ENCODE results near the gene DUSP8. TPM values are rescaled to one million over a fixed set of nuclear protein-coding genes. Genes with fewer than 3 reads are reported as not detected.

DUSP8 gene
- total RNA-seq, 1 experiment from 2014 or later, result 7.7 TPM

DNA sequence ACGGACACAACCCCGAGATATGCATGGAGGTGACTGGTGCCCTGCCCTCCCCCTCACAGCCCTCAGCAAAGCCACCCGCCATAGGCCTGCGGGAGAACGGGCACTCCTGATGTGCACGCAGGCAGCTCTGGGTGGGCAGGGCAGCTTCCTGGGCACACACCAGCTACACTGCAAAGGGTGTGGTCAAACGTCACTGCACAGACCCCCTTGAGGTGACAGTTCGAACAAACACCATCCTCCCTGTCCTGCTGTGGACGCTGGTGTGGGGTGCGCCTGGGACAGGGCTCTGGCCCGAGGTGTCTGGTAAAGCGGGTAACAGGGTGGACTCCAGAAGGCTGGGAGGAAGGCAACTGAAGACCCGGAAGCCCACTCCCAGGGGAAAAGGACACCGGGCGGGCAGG lies 63.6 kb downstream of the DUSP8 start:
- CTCF ChIA-PET, result no interaction called here
- H3K9me3 ChIP-seq, result no peaks in the 10 kb centered on the region
- POLR2A ChIA-PET, result no interaction called here
- H3K4me3 Mint-ChIP-seq (ENCODE audit: unreplicated experiment), result no peak overlapping the region
- BruUV-seq (replicated peaks), result no TSS peak
- intact Hi-C loops (cut with micrococcal nuclease; ENCODE audit: unreplicated experiment), result no loop called here
- no peak for DNase-seq
- TF ChIP-seq, protein P1, sequence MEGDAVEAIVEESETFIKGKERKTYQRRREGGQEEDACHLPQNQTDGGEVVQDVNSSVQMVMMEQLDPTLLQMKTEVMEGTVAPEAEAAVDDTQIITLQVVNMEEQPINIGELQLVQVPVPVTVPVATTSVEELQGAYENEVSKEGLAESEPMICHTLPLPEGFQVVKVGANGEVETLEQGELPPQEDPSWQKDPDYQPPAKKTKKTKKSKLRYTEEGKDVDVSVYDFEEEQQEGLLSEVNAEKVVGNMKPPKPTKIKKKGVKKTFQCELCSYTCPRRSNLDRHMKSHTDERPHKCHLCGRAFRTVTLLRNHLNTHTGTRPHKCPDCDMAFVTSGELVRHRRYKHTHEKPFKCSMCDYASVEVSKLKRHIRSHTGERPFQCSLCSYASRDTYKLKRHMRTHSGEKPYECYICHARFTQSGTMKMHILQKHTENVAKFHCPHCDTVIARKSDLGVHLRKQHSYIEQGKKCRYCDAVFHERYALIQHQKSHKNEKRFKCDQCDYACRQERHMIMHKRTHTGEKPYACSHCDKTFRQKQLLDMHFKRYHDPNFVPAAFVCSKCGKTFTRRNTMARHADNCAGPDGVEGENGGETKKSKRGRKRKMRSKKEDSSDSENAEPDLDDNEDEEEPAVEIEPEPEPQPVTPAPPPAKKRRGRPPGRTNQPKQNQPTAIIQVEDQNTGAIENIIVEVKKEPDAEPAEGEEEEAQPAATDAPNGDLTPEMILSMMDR (IDR thresholded peaks at IDR 0.05; ENCODE audit: insufficient read depth in 1 of 2, low read depth in 1 of 2, low read length in 1 of 2, severe bottlenecking in 1 of 2, unreplicated experiment in 1 of 2), result no peak
- peaks cover 11% of the 10 kb centered on the region for H3K4me1 Mint-ChIP-seq (ENCODE audit: low read depth, unreplicated experiment)
- no peaks in the 10 kb centered on the region for H3K27me3 ChIP-seq (replicated peaks; ENCODE audit: control insufficient read depth, insufficient read depth, low read length)
- H3K36me3 Mint-ChIP-seq (ENCODE audit: insufficient read depth, unreplicated experiment), result no peaks in the 10 kb centered on the region
- no peaks in the 10 kb centered on the region for H3K27me3 Mint-ChIP-seq (ENCODE audit: insufficient read depth, unreplicated experiment)
- H3K9me3 Mint-ChIP-seq (ENCODE audit: unreplicated experiment), result no peaks in the 10 kb centered on the region
- H3K36me3 ChIP-seq (ENCODE audit: control insufficient read depth, insufficient read depth, low read length), result no peaks in the 10 kb centered on the region
- no peaks in the 10 kb centered on the region for H3K4me1 ChIP-seq
- no peak overlapping the region for H3K27ac Mint-ChIP-seq (ENCODE audit: unreplicated experiment)
- H3K4me3 ChIP-seq (ENCODE audit: low read depth, low read length), result no peak overlapping the region

DNA sequence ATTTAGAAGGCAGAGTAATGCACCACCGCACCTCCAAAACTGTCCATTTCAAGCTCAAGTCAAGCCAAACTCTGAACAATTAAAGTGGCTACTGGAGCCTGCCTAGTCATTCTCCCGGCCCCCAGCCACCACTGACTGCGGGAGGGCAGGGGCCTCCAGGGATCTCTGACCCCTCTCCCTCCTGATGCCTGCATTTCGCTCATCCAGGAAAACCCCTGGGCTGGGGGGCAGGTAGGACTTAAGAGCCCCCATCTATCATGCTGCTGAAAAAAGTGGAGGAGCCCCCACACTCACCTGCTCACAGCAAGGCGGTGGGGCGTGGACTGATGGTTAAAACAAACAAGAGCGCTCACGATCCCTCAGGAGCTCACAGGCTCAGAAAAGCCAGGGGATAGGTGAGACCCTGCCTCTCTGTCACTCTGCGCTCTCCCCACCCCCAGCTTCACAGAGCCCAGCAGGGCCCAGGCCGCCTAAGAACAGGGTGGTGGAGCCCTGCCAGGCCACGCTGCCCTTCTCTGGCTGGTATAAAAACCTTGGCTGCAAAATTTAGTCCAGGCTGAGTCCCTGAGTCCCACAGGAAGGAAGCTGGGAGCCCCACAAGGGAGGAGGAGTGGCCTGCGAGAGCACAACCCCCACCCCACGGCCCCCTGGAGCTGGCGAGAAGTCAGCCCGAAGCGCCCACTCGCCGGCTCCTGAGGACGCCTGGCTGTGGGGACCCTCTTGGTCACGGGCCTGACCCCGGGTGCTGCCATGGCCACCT lies 64.5 kb downstream of the DUSP8 start:
- no peak overlapping the region for H3K4me3 ChIP-seq (ENCODE audit: low read depth, low read length)
- H3K27me3 ChIP-seq (replicated peaks; ENCODE audit: control insufficient read depth, insufficient read depth, low read length), result no peaks in the 10 kb centered on the region
- CTCF ChIA-PET, result no interaction called here
- H3K27ac Mint-ChIP-seq (ENCODE audit: unreplicated experiment), result no peak overlapping the region
- DNase-seq, result no peak
- no peaks in the 10 kb centered on the region for H3K36me3 ChIP-seq (ENCODE audit: control insufficient read depth, insufficient read depth, low read length)
- H3K9me3 Mint-ChIP-seq (ENCODE audit: unreplicated experiment), result no peaks in the 10 kb centered on the region
- intact Hi-C loops (cut with micrococcal nuclease; ENCODE audit: unreplicated experiment), result no loop called here
- BruUV-seq (replicated peaks), result no TSS peak
- H3K4me1 Mint-ChIP-seq (ENCODE audit: low read depth, unreplicated experiment), result peaks cover 6% of the 10 kb centered on the region
- no peaks in the 10 kb centered on the region for H3K36me3 Mint-ChIP-seq (ENCODE audit: insufficient read depth, unreplicated experiment)
- TF ChIP-seq, protein P1 (IDR thresholded peaks at IDR 0.05; ENCODE audit: insufficient read depth in 1 of 2, low read depth in 1 of 2, low read length in 1 of 2, severe bottlenecking in 1 of 2, unreplicated experiment in 1 of 2), result no peak
- no peak overlapping the region for H3K4me3 Mint-ChIP-seq (ENCODE audit: unreplicated experiment)
- POLR2A ChIA-PET, result no interaction called here
- no peaks in the 10 kb centered on the region for H3K4me1 ChIP-seq
- no peaks in the 10 kb centered on the region for H3K9me3 ChIP-seq
- H3K27me3 Mint-ChIP-seq (ENCODE audit: insufficient read depth, unreplicated experiment), result no peaks in the 10 kb centered on the region

DNA sequence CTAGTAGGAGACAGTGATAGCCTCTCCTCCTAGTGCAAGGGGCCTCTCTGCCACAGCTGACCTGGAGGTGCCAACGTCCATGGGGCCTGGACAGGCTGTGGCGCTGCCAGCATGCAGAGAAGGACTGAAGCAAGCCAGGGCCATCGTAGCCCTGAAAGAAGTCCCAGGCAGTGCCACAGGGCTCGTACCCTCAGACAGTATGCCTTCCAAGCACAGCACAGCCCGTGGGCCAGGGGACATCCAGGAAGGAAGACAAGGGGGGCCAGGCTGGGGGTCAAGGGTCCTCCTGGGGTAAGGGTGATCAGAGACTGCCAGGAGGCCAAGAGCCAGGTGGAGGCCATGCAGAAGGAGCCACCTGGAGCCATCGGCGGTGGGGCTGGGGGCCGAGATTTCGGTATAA lies 65.1 kb downstream of the DUSP8 start:
- ChIA-PET POLR2A (no interaction called here), CTCF (no interaction called here)
- Mint-ChIP-seq H3K4me1 (ENCODE audit: low read depth, unreplicated experiment) (peaks cover under 1% of the 10 kb centered on the region), H3K27me3 (ENCODE audit: insufficient read depth, unreplicated experiment) (no peaks in the 10 kb centered on the region), H3K9me3 (ENCODE audit: unreplicated experiment) (no peaks in the 10 kb centered on the region), H3K4me3 (ENCODE audit: unreplicated experiment) (no peak overlapping the region), H3K27ac (ENCODE audit: unreplicated experiment) (no peak overlapping the region), H3K36me3 (ENCODE audit: insufficient read depth, unreplicated experiment) (no peaks in the 10 kb centered on the region)
- DNase-seq, result no peak
- H3K36me3 ChIP-seq (ENCODE audit: control insufficient read depth, insufficient read depth, low read length), result no peaks in the 10 kb centered on the region
- no peaks in the 10 kb centered on the region for H3K27me3 ChIP-seq (replicated peaks; ENCODE audit: control insufficient read depth, insufficient read depth, low read length)
- no peak overlapping the region for H3K4me3 ChIP-seq (ENCODE audit: low read depth, low read length)
- no TSS peak for BruUV-seq (replicated peaks)
- H3K4me1 ChIP-seq, result no peaks in the 10 kb centered on the region
- H3K9me3 ChIP-seq, result no peaks in the 10 kb centered on the region
- intact Hi-C loops (cut with micrococcal nuclease; ENCODE audit: unreplicated experiment), result no loop called here
- TF ChIP-seq, protein P1 (IDR thresholded peaks at IDR 0.05; ENCODE audit: insufficient read depth in 1 of 2, low read depth in 1 of 2, low read length in 1 of 2, severe bottlenecking in 1 of 2, unreplicated experiment in 1 of 2), result no peak

Data from Caco-2 (cell line).